ENCODE results near the gene VPS33A. TPM values are rescaled to one million over a fixed set of nuclear protein-coding genes. Genes with fewer than 3 reads are reported as not detected.

Gene VPS33A
- total and polyA plus RNA-seq, 8 donors = 4.2 to 12.0 (median 6.6) TPM

- DNase-seq = no peak
- Histone ChIP-seq H3K27me3 (no peaks in the 10 kb centered on the region), H3K27ac (no peak overlapping the region), H3K36me3 (peaks cover 0 to 26% (median 4%) of the 10 kb centered on the region in 3 donors), H3K9me3 (no peaks in the 10 kb centered on the region), H3K4me3 (no peak overlapping the region), H3K4me1 (no peaks in the 10 kb centered on the region)
- ATAC-seq = no peak
- 79 to 81% methylated on average over 8 of the region's 8 CpGs for WGBS, 2 donors
- TF ChIP-seq CTCF (IDR thresholded peaks at IDR 0.05) = no peak
- intact Hi-C loops (cut with DNase I) = no loop called here
- FAIRE-seq = no peak
These were observed 43.3 kb upstream of the VPS33A start for GRCh38 chr12:122309564-122310121.

- Histone ChIP-seq H3K36me3 (peaks cover 0 to 32% (median 4%) of the 10 kb centered on the region in 3 donors), H3K9me3 (no peaks in the 10 kb centered on the region), H3K4me3 (no peak overlapping the region), H3K4me1 (no peaks in the 10 kb centered on the region), H3K27me3 (no peaks in the 10 kb centered on the region), H3K27ac (no peak overlapping the region)
- FAIRE-seq (no peak), ATAC-seq (no peak), DNase-seq (no peak)
- intact Hi-C loops (cut with DNase I) = no loop called here
- WGBS, 2 donors = 85 to 91% methylated on average over 1 of the region's 1 CpG
- TF ChIP-seq CTCF (IDR thresholded peaks at IDR 0.05) = no peak
These were observed 42.5 kb upstream of the VPS33A start for GRCh38 chr12:122308811-122309210.

- TF ChIP-seq CTCF (IDR thresholded peaks at IDR 0.05) = no peak
- Histone ChIP-seq H3K4me3 (no peak overlapping the region), H3K27me3 (no peaks in the 10 kb centered on the region), H3K9me3 (no peaks in the 10 kb centered on the region), H3K4me1 (no peaks in the 10 kb centered on the region), H3K36me3 (peaks cover 0 to 42% (median 4%) of the 10 kb centered on the region in 3 donors), H3K27ac (no peak overlapping the region)
- FAIRE-seq (no peak), ATAC-seq (no peak), DNase-seq (no peak)
- intact Hi-C loops (cut with DNase I) = no loop called here
- WGBS, 2 donors = 85% methylated on average over 4 of the region's 4 CpGs
These were observed 40.1 kb upstream of the VPS33A start for GRCh38 chr12:122306407-122306806.

- no peak for FAIRE-seq
- H3K36me3 ChIP-seq = peaks cover 0 to 41% (median 4%) of the 10 kb centered on the region in 3 donors
- intact Hi-C loops (cut with DNase I) = no loop called here
These were observed 38.6 kb upstream of the VPS33A start for GRCh38 chr12:122304924-122305323.

More at GRCh38 chr12:122304924-122305323, 38.6 kb upstream of the VPS33A start:
- TF ChIP-seq CTCF (IDR thresholded peaks at IDR 0.05) = no peak
- DNase-seq (no peak), ATAC-seq (no peak)
- Histone ChIP-seq H3K27me3 (no peaks in the 10 kb centered on the region), H3K27ac (no peak overlapping the region), H3K9me3 (no peaks in the 10 kb centered on the region), H3K4me1 (no peaks in the 10 kb centered on the region), H3K4me3 (no peak overlapping the region)
- WGBS, 2 donors = 83% methylated on average over 1 of the region's 1 CpG
